Memory B cell (primary cell): ENCODE measurements around the gene RPL41.
A peak's percentile ranks its signal among the peaks of the same experiment; 100 is the strongest.
"Not testable (repeated sequence)": the region's sequence is repeated elsewhere in the genome, so short reads cannot be mapped to it uniquely, and the experiment has no call there.

Experiments used
- ATAC-seq: fragments of 150-1000 bp; cut with Tn5 transposase; 2 replicates; pipeline ENCODE4 v1.10.0; 2021; ENCODE audit warnings: low read depth, mild to moderate bottlenecking, moderate library complexity
- DNase-seq, 2 donors: peaks; one replicate each; pipeline ENCODE4 v3.0.0; 2022; ENCODE audit warnings: low spot score in 2 of 2
- H3K27ac Mint-ChIP-seq: one replicate; pipeline ENCODE4 v1.8.0; 2022; ENCODE audit warnings: mild to moderate bottlenecking, moderate library complexity, mixed read lengths
- H3K27me3 Mint-ChIP-seq: one replicate; pipeline ENCODE4 v1.8.0; 2022; ENCODE audit warnings: mixed read lengths
- H3K36me3 Mint-ChIP-seq: one replicate; pipeline ENCODE4 v1.8.0; 2022; ENCODE audit warnings: mild to moderate bottlenecking, mixed read lengths
- H3K4me1 Mint-ChIP-seq: one replicate; pipeline ENCODE4 v1.8.0; 2022; ENCODE audit warnings: mixed read lengths
- H3K4me3 Mint-ChIP-seq: one replicate; pipeline ENCODE4 v1.8.0; 2022; ENCODE audit warnings: mild to moderate bottlenecking, moderate library complexity, mixed read lengths
- H3K9me3 Mint-ChIP-seq: one replicate; pipeline ENCODE4 v1.8.0; 2022; ENCODE audit warnings: mixed read lengths

RPL41 gene

DNA sequence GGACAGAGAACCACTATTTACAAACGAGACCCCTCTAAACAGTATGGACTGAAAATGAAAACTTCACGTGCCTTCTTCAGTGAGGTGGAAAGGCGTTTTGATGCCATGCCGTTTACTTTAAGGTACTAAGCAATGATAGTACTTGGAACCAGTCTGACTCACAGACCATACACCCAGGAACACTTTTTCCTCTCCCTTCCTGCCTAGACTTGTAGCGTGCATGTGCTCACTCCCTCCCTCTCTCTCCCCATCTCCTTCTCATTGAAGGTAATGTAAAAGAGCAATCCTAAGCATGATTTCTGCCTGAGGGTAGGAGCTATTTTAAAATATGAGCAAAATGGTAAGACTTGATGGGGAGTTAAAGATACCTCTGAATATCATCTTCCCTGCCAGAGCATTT lies 5.9 kb upstream of the RPL41 start:
- H3K27ac Mint-ChIP-seq = no peak overlapping the region
- no peaks in the 10 kb centered on the region for H3K9me3 Mint-ChIP-seq
- peaks cover 9% of the 10 kb centered on the region for H3K4me1 Mint-ChIP-seq
- no peak overlapping the region for H3K4me3 Mint-ChIP-seq
- no peak for ATAC-seq
- peaks cover 21% of the 10 kb centered on the region for H3K36me3 Mint-ChIP-seq
- H3K27me3 Mint-ChIP-seq = no peaks in the 10 kb centered on the region
- DNase-seq = no peak

- ATAC-seq (no peak), DNase-seq (no peak)
- no peak overlapping the region for H3K27ac Mint-ChIP-seq
- peak overlapping the region; percentile 21 for H3K4me3 Mint-ChIP-seq
- no peaks in the 10 kb centered on the region for H3K27me3 Mint-ChIP-seq
- H3K4me1 Mint-ChIP-seq = peaks cover 15% of the 10 kb centered on the region
- peaks cover 29% of the 10 kb centered on the region for H3K36me3 Mint-ChIP-seq
- H3K9me3 Mint-ChIP-seq = no peaks in the 10 kb centered on the region
Measured at GRCh38 chr12:56114084-56114483, 2.3 kb upstream of the RPL41 start.

- no peaks in the 10 kb centered on the region for H3K27me3 Mint-ChIP-seq
- peaks cover 25% of the 10 kb centered on the region for H3K36me3 Mint-ChIP-seq
- no peaks in the 10 kb centered on the region for H3K9me3 Mint-ChIP-seq
- ATAC-seq = no peak
- H3K4me3 Mint-ChIP-seq = peak overlapping the region; percentile 99
- H3K4me1 Mint-ChIP-seq = peaks cover 21% of the 10 kb centered on the region
- DNase-seq = no peak
- H3K27ac Mint-ChIP-seq = peak overlapping the region; percentile 99
Measured at GRCh38 chr12:56115329-56115728, 1.1 kb upstream of the RPL41 start.

GRCh38 chr12:56117082-56117706 lies 761 bp downstream of the RPL41 start:
- H3K36me3 Mint-ChIP-seq = peaks cover 27% of the 10 kb centered on the region
- not testable (repeated sequence) for H3K9me3 Mint-ChIP-seq, DNase-seq, H3K27me3 Mint-ChIP-seq, ATAC-seq
- peak overlapping the region; percentile 99 for H3K4me3 Mint-ChIP-seq
- H3K4me1 Mint-ChIP-seq = peaks cover 21% of the 10 kb centered on the region
- H3K27ac Mint-ChIP-seq = peak overlapping the region; percentile 99

DNA sequence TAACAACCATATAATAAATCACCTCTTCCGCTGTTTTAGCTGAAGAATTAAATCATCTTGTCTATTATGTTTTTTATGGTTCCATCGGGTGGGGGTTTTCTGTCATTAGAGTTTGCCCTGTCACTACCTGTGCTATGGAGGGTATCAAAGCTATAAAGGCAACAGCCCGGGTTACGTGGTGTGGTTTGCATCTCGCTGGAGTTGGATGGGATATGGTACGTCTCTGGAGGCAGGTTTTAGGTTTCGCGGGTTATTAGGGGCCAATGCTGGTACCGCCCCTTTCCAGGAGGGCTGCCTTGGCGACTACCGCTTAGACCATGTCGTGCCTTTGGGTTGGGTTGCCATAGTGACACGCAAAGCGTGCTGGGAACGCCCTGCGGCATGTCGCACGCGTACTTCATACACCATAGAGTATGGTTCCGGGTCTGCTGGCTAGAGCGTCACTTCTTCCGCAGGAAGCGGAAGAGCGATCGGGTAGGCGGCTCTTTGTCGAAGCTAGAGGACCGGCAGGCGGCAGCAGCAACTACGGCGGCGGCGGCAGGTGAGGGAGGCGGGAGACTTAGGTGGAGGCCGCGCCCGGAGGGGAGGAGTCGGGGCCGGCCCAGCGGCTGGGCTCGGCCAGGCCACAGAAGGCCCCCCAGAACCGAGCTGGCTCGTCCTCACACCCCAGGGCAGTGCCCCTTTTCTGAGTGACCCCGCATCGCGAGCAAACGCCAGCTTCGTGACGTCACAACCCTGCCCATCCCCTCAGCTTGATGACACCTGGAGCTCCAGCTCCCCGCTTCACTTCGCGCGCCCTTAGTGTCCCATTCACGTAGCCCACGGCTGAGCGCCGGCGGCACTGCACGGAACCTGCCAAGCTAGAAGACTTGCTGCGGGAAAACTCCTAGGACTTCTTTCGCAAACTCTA lies 1.6 kb downstream of the RPL41 start, which contains the start of gene ZC3H10:
Gene ZC3H10 (plus strand): TSS at position 489 of the 910 bp plus-strand sequence. CDS start 2,297 bp downstream, outside the sequence.
- peak within 1 kb of the TSS; percentile 99 for H3K4me3 Mint-ChIP-seq
- no peaks in the 10 kb centered on the region for H3K27me3 Mint-ChIP-seq
- peaks cover 21% of the 10 kb centered on the region for H3K4me1 Mint-ChIP-seq
- DNase-seq (peak; percentile 86 to 95), ATAC-seq (peak; percentile 79)
- peaks cover 26% of the 10 kb centered on the region for H3K36me3 Mint-ChIP-seq
- H3K9me3 Mint-ChIP-seq = no peaks in the 10 kb centered on the region
- H3K27ac Mint-ChIP-seq = peak within 1 kb of the TSS; percentile 99

GRCh38 chr12:56118688-56119357 lies 2.4 kb downstream of the RPL41 start:
- peak overlapping the region; percentile 99 for H3K27ac Mint-ChIP-seq
- no peaks in the 10 kb centered on the region for H3K9me3 Mint-ChIP-seq
- H3K36me3 Mint-ChIP-seq = peaks cover 21% of the 10 kb centered on the region
- no peaks in the 10 kb centered on the region for H3K27me3 Mint-ChIP-seq
- DNase-seq (peak in 1 of 2 donors; percentile 18), ATAC-seq (no peak)
- H3K4me1 Mint-ChIP-seq = peaks cover 24% of the 10 kb centered on the region
- H3K4me3 Mint-ChIP-seq = peak overlapping the region; percentile 99

DNA sequence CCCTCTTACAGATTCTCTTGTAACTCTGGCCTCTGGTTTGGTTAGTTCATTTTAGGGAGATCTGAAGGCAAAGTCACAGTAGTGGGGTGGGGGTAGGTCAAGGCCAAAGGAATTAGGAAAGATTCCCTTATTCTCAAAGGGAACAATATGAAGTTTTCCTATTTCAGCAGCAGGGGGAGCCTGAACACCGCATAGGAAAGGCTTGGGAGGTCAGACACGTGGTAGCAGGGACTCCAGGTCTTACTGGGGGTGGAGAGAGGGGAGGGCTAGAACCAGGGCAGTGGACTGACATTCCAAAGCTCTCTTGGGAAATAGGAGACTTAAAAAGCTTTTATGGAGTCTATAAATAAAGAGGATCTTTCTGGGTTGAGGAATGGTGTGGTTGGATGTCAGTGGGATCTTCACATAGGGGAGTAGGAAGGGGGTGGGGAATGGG lies 2.9 kb downstream of the RPL41 start:
- peaks cover 27% of the 10 kb centered on the region for H3K4me1 Mint-ChIP-seq
- no peaks in the 10 kb centered on the region for H3K9me3 Mint-ChIP-seq
- no peak for ATAC-seq

DNA sequence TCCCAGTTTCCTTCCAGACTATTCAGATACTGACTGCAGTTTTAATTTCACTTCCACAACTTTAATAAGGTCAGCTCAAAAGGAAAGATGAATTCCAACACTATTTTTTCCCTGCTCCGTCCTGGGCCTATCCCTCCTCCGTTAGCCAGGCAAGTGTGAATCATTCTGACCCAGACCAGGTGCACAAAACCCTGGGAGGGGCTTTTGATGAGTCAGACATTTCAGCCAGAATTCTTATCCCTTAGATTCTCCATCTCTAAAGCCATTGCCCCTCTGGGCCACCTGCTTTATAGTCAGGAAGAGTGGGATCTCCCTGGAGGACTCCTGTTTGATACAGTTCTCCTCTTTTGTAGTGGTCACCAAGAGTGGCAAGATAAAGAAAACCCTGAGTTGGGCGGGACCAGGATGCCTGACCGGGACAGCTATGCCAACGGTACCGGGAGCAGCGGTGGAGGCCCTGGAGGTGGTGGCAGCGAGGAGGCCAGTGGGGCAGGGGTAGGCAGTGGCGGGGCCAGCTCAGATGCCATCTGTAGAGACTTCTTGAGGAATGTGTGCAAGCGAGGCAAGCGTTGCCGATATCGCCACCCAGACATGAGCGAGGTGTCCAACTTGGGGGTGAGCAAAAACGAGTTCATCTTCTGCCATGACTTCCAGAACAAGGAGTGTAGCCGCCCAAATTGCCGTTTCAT lies 3.9 kb downstream of the RPL41 start:
- Mint-ChIP-seq H3K27me3 (no peaks in the 10 kb centered on the region), H3K4me1 (peaks cover 27% of the 10 kb centered on the region), H3K4me3 (no peak overlapping the region), H3K27ac (no peak overlapping the region), H3K9me3 (no peaks in the 10 kb centered on the region), H3K36me3 (peaks cover 21% of the 10 kb centered on the region)
- ATAC-seq = no peak
- no peak for DNase-seq

More for the DNA sequence above, 2.9 kb downstream of the RPL41 start:
- Mint-ChIP-seq H3K36me3 (peaks cover 21% of the 10 kb centered on the region), H3K27ac (peak overlapping the region; percentile 99), H3K27me3 (no peaks in the 10 kb centered on the region), H3K4me3 (peak overlapping the region; percentile 99)
- peak; percentile 29 to 44 for DNase-seq

- no peaks in the 10 kb centered on the region for H3K9me3 Mint-ChIP-seq
- DNase-seq (no peak), ATAC-seq (no peak)
- no peak overlapping the region for H3K27ac Mint-ChIP-seq
- peaks cover 23% of the 10 kb centered on the region for H3K36me3 Mint-ChIP-seq
- H3K27me3 Mint-ChIP-seq = no peaks in the 10 kb centered on the region
- H3K4me3 Mint-ChIP-seq = no peak overlapping the region
- peaks cover 32% of the 10 kb centered on the region for H3K4me1 Mint-ChIP-seq
Measured at GRCh38 chr12:56121204-56121870, 4.9 kb downstream of the RPL41 start.

DNA sequence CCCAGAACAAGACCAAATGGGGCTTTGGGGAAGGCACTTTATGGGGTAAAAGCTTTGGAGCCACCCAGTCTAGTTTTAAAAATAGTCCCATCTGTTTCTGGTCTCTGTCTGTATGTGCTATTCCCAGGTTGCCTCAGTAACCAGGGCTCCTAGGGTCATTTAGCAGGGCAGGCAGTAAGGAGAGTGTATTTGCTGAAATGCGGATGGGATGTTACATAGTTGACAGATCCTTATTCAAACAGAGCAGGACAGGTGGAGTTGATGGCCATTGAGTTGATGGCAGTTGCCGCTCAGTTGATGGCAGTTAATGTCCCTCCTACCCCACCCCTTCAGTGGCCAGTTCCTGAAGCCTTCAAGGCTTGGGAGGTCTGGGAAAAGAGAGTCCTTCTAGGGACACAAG lies 6.2 kb downstream of the RPL41 start:
- Mint-ChIP-seq H3K4me3 (no peak overlapping the region), H3K36me3 (peaks cover 14% of the 10 kb centered on the region), H3K9me3 (no peaks in the 10 kb centered on the region), H3K27ac (no peak overlapping the region), H3K27me3 (no peaks in the 10 kb centered on the region), H3K4me1 (peaks cover 37% of the 10 kb centered on the region)
- DNase-seq (no peak), ATAC-seq (no peak)

GRCh38 chr12:56124133-56124532 lies 7.7 kb downstream of the RPL41 start:
- DNase-seq (no peak), ATAC-seq (no peak)
- H3K36me3 Mint-ChIP-seq = peaks cover 12% of the 10 kb centered on the region
- H3K27ac Mint-ChIP-seq = peak overlapping the region; percentile 36
- H3K4me1 Mint-ChIP-seq = peaks cover 29% of the 10 kb centered on the region
- H3K4me3 Mint-ChIP-seq = no peak overlapping the region
- no peaks in the 10 kb centered on the region for H3K27me3 Mint-ChIP-seq
- H3K9me3 Mint-ChIP-seq = no peaks in the 10 kb centered on the region

DNA sequence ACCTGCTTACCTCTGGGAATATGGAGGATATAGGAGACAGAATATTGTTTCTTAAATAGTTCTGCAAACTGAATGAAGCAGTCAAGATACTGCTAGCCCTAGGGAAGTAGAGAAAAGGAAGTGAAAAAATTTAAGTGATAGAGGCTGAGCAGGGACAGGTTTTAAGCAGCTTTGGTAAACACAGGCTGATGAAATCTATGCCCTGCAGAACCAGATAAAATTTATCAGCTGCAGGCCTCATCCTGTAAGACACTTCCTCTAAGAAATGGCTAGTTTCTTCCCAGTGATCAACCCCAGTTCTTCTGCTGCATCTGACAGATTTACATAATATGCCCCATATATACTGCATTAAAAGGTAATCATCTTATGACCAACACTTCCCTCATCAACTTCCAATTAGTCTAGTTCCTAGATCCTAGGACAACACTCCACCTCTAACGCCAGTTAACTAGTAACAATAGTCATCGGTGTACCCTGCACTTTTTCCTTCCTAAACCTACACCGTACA lies 10.4 kb downstream of the RPL41 start:
- DNase-seq (peak in 1 of 2 donors; percentile 29), ATAC-seq (peak; percentile 14)
- Mint-ChIP-seq H3K4me1 (peaks cover 34% of the 10 kb centered on the region), H3K27me3 (no peaks in the 10 kb centered on the region), H3K36me3 (peaks cover 14% of the 10 kb centered on the region), H3K4me3 (peak overlapping the region; percentile 93), H3K27ac (peak overlapping the region; percentile 91), H3K9me3 (no peaks in the 10 kb centered on the region)

- H3K9me3 Mint-ChIP-seq = no peaks in the 10 kb centered on the region
- no peak for ATAC-seq
- peak overlapping the region; percentile 91 for H3K27ac Mint-ChIP-seq
- peak overlapping the region; percentile 93 for H3K4me3 Mint-ChIP-seq
- no peaks in the 10 kb centered on the region for H3K27me3 Mint-ChIP-seq
- DNase-seq = no peak
- peaks cover 21% of the 10 kb centered on the region for H3K36me3 Mint-ChIP-seq
- H3K4me1 Mint-ChIP-seq = peaks cover 39% of the 10 kb centered on the region
Measured at GRCh38 chr12:56127485-56127887, 11.1 kb downstream of the RPL41 start.
